Fibroblast of skin of left biceps (primary cell): ENCODE results near the gene SPDEF.

Experiments
- DNase-seq, 2 experiments: peaks; one replicate each; pipeline ENCODE4 v3.0.0-alpha.2; 2013; ENCODE audit warnings: low read depth in 2 of 2

SPDEF gene

GRCh38 chr6:34563513-34563870 lies 7.4 kb upstream of the SPDEF start:
- DNase-seq, result no peak

- no peak for DNase-seq
Measured at GRCh38 chr6:34562861-34563512, 6.9 kb upstream of the SPDEF start.

GRCh38 chr6:34562350-34562749 lies 6.2 kb upstream of the SPDEF start:
- no peak for DNase-seq

- DNase-seq, result no peak
Measured at GRCh38 chr6:34561227-34561530, 5.0 kb upstream of the SPDEF start.

- DNase-seq, result no peak
Measured at GRCh38 chr6:34560366-34561226, 4.5 kb upstream of the SPDEF start.

GRCh38 chr6:34559651-34560365 lies 3.7 kb upstream of the SPDEF start:
- DNase-seq, result no peak

- no peak for DNase-seq
Measured at GRCh38 chr6:34558172-34558714, 2.1 kb upstream of the SPDEF start.

GRCh38 chr6:34557228-34557627 lies 1.1 kb upstream of the SPDEF start:
- no peak for DNase-seq

- DNase-seq, result no peak
Measured at GRCh38 chr6:34556493-34556892, 364 bp upstream of the SPDEF start.

- DNase-seq, result no peak
Measured at GRCh38 chr6:34555328-34555727, 801 bp downstream of the SPDEF start.

GRCh38 chr6:34555007-34555322 lies 1.2 kb downstream of the SPDEF start:
- DNase-seq, result no peak

GRCh38 chr6:34554291-34555006 lies 1.7 kb downstream of the SPDEF start:
- no peak for DNase-seq

- no peak for DNase-seq
Measured at GRCh38 chr6:34553750-34554149, 2.4 kb downstream of the SPDEF start.

GRCh38 chr6:34553146-34553545 lies 3.0 kb downstream of the SPDEF start:
- DNase-seq, result no peak

GRCh38 chr6:34552620-34553019 lies 3.5 kb downstream of the SPDEF start:
- DNase-seq, result no peak

GRCh38 chr6:34551720-34552119 lies 4.4 kb downstream of the SPDEF start:
- DNase-seq, result no peak

- DNase-seq, result no peak
Measured at GRCh38 chr6:34549804-34550202, 6.3 kb downstream of the SPDEF start.

- no peak for DNase-seq
Measured at GRCh38 chr6:34549026-34549803, 6.9 kb downstream of the SPDEF start.

GRCh38 chr6:34547701-34548644 lies 8.2 kb downstream of the SPDEF start:
- DNase-seq, result no peak
